WTC11 (cell line): Measurements from ENCODE around the gene FAM228A.

Experiments used
- PREB ChIP-seq: sonication (generic); formaldehyde crosslinking; IDR thresholded peaks from 2 replicates; pipeline ENCODE4 v1.8.1; 2022; ENCODE audit warnings: mild to moderate bottlenecking, missing genetic modification reagents, moderate library complexity, borderline replicate concordance
- SP1 ChIP-seq: sonication (generic); formaldehyde crosslinking; conservative IDR thresholded peaks from 2 replicates; pipeline ENCODE4 v1.8.1; 2022; ENCODE audit warnings: missing genetic modification reagents
- USF1 ChIP-seq: sonication (generic); formaldehyde crosslinking; IDR thresholded peaks from 2 replicates; pipeline ENCODE4 v1.8.0; 2022; ENCODE audit warnings: mild to moderate bottlenecking, missing genetic modification reagents
- TF ChIP-seq, protein P1 (sequence below): sonication (generic); formaldehyde crosslinking; IDR thresholded peaks from 2 replicates; pipeline ENCODE4 v1.8.0; 2023; ENCODE audit warnings: missing genetic modification reagents
- TF ChIP-seq, protein P2 (sequence below): fragments of 200-600 bp; IDR thresholded peaks from 2 replicates; pipeline ENCODE4 v1.8.0; 2022; ENCODE audit warnings: antibody characterized with exemption
- TF ChIP-seq, protein P3 (sequence below): sonication (generic); formaldehyde crosslinking; IDR thresholded peaks from 2 replicates; pipeline ENCODE4 v1.8.1; 2023; ENCODE audit warnings: mild to moderate bottlenecking, missing genetic modification reagents, moderate library complexity

GRCh38 chr2:24199968-24200590 is 25.2 kb downstream of the FAM228A start:
- TF ChIP-seq, protein P1, sequence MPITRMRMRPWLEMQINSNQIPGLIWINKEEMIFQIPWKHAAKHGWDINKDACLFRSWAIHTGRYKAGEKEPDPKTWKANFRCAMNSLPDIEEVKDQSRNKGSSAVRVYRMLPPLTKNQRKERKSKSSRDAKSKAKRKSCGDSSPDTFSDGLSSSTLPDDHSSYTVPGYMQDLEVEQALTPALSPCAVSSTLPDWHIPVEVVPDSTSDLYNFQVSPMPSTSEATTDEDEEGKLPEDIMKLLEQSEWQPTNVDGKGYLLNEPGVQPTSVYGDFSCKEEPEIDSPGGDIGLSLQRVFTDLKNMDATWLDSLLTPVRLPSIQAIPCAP (CRISPR knock-in tag) = no peak
- TF ChIP-seq PREB (CRISPR knock-in tag) = no peak
- no peak for TF ChIP-seq SP1 (CRISPR knock-in tag)
- TF ChIP-seq, protein P2, sequence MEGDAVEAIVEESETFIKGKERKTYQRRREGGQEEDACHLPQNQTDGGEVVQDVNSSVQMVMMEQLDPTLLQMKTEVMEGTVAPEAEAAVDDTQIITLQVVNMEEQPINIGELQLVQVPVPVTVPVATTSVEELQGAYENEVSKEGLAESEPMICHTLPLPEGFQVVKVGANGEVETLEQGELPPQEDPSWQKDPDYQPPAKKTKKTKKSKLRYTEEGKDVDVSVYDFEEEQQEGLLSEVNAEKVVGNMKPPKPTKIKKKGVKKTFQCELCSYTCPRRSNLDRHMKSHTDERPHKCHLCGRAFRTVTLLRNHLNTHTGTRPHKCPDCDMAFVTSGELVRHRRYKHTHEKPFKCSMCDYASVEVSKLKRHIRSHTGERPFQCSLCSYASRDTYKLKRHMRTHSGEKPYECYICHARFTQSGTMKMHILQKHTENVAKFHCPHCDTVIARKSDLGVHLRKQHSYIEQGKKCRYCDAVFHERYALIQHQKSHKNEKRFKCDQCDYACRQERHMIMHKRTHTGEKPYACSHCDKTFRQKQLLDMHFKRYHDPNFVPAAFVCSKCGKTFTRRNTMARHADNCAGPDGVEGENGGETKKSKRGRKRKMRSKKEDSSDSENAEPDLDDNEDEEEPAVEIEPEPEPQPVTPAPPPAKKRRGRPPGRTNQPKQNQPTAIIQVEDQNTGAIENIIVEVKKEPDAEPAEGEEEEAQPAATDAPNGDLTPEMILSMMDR = no peak
- TF ChIP-seq, protein P3, sequence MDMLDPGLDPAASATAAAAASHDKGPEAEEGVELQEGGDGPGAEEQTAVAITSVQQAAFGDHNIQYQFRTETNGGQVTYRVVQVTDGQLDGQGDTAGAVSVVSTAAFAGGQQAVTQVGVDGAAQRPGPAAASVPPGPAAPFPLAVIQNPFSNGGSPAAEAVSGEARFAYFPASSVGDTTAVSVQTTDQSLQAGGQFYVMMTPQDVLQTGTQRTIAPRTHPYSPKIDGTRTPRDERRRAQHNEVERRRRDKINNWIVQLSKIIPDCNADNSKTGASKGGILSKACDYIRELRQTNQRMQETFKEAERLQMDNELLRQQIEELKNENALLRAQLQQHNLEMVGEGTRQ = no peak
- no peak for TF ChIP-seq USF1 (CRISPR knock-in tag)
